Ovary (tissue), 3 donors: ENCODE results near the gene SLC30A10.

Experiments used
- POLR2A ChIP-seq: fragments of 450-650 bp; IDR thresholded peaks from one replicate; pipeline ENCODE4 v1.6.1; 2017; ENCODE audit warnings: antibody characterized with exemption, mild to moderate bottlenecking, moderate library complexity
- TF ChIP-seq, protein P1 (sequence below), 3 donors: fragments of 450-650 bp in 2 of 3; fragments of 200-600 bp in 1 of 3; IDR thresholded peaks; one replicate each; pipeline versions ENCODE4 v1.5.1 to v1.8.0; 2016 to 2022; ENCODE audit warnings: antibody characterized with exemption in 3 of 3, mild to moderate bottlenecking in 1 of 3
- donor health status: DM: no; HTN: no; CAD: no.

DNA sequence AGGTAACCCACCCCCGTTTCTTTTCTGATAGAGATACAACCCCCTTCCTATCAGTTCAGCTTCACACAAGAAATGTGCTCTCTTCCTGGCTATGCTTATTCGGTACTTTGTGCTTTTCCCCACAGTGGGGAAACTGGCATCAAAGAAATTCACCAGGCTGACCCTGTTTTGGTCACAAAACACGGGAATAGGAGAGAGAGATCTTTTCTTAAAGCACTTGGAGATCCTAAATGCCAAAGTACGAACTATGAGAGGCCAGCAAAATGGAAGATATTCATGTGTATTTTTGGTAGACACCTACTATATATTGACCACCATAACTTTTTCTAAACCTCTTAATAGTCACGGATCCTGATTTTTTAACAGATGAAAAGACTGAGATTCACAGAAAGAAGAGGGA, 30.0 kb downstream of the SLC30A10 start:
- TF ChIP-seq POLR2A = no peak
- TF ChIP-seq, protein P1, sequence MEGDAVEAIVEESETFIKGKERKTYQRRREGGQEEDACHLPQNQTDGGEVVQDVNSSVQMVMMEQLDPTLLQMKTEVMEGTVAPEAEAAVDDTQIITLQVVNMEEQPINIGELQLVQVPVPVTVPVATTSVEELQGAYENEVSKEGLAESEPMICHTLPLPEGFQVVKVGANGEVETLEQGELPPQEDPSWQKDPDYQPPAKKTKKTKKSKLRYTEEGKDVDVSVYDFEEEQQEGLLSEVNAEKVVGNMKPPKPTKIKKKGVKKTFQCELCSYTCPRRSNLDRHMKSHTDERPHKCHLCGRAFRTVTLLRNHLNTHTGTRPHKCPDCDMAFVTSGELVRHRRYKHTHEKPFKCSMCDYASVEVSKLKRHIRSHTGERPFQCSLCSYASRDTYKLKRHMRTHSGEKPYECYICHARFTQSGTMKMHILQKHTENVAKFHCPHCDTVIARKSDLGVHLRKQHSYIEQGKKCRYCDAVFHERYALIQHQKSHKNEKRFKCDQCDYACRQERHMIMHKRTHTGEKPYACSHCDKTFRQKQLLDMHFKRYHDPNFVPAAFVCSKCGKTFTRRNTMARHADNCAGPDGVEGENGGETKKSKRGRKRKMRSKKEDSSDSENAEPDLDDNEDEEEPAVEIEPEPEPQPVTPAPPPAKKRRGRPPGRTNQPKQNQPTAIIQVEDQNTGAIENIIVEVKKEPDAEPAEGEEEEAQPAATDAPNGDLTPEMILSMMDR (IDR thresholded peaks at IDR 0.05) = no peak
